GM21529 (cell line): ENCODE data around the gene PRRG2.

Experiments used
- ATAC-seq: cut with Tn5 transposase; IDR thresholded peaks from one replicate; pipeline ENCODE4 v1.9.1; 2021; ENCODE audit not compliant: unreplicated experiment

PRRG2 gene

DNA sequence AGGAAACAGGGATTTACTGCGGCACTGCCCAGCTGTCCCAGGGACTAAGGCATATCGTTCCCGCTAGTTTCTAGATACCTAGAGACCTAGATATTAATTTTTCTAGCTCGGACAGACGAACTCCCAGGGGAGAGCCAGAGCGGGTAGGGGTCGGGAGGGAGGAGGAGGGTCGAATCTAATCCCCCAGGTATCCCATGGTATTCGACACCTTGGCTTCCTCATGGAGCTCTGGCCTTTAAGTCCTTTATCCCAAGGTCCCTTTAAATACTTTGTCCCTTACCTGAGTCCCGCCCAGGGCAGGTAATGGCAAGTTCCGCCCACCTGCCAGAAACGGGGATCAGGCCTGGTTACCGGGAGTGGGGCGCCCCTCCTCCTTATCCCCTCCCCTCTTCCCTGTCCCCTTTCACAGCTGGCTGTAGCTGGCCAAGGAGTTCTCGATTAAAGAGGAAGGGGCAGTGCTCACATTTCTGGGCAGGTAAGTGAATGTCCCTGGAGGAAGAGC lies at the start of gene PRRG2:
Gene PRRG2 (plus strand): TSS at position 310 of the 502 bp plus-strand sequence. CDS start 1,904 bp downstream, outside the sequence.
- no peak for ATAC-seq

DNA sequence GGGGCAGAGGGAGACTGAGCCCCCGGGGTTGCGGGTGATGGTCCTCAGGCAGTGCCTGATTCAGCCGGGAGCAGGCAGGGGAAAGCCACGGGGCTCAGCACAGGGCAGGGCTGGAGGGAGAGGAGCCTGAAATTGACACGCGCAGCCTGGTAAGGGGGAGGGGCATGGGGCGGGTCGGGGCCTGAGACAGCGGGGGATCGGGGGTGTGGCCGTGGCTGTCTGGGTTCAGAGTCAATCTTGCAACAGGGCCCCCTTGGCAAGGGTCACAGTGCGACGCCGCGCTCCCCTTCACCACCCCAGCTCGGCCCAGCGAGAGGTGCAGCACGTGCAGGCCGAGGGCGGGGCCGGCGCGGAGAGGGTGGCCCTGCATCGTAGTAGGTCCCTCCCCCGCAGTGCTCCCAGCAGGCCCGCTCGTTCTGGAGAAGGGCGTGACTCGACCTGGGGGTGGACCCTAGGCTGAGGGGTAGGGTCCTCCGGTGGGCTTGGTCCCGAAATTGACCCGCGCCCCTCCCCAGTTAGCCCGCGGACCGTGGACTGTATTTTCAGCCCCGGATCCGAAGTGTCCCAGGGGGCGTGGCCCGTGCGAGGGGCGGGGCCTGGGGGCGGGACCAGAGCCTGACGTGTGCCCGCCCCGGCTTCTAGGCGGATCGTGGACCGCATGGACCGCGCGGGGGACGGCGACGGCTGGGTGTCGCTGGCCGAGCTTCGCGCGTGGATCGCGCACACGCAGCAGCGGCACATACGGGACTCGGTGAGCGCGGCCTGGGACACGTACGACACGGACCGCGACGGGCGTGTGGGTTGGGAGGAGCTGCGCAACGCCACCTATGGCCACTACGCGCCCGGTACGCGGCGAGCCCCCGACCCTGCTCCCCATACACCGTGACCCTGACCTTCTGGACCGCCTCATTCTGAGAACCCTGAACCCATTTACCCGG lies 47.3 kb upstream of the PRRG2 start:
- peak; percentile 78 for ATAC-seq

DNA sequence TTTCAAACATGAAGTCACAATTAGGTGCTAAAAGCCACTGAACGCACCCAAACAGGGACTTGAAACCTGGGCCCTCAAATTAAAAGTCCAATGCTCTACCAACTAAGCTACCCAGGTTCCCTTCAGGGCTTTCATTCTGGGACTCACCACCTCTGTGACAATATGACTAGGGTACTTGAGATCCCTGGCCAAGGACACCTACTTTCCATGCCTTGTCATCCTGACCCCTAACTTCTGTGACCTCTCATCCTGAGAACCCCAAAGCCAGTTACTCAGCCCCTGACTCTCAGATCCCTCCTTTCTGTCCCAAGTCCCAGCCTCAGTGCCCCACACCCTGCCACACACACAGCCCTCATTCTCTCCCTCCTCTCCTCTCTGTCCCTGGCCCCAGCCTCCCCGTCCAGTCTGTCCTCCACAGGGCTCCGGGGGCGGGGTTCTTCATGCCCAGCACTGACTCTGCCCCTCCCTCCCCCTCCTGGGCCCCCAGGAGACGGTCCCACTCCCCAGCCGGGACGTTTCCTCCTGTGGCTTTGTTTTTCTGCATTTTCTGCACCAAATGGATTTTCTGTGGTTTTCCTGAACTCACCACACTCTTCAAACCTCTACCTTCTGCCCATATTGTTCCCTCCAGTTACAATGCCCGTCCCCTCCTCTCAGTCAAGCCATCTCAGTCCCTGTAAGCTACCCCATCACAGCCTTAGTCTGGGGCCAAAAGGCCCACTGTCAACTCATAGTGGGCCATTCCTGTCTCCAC lies 46.3 kb upstream of the PRRG2 start:
- no peak for ATAC-seq

DNA sequence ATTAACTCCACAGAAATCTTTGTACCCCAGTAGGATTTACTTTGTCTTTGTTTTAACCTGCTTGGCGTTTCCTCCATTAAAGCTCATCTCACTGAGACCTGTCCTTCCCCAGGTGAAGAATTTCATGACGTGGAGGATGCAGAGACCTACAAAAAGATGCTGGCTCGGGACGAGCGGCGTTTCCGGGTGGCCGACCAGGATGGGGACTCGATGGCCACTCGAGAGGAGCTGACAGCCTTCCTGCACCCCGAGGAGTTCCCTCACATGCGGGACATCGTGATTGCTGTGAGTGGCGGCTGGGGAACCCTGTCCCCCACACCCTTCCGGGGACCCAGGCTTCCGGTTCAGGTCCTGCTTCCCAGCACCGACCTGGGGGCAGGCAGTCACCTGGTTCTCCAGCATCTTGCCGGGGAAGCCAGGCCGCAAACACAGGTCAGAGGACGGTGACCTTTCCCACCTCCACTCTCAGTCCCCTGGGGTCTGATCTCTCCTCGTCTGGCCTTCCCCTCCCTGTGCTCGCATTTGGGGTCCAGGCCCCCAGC lies 44.1 kb upstream of the PRRG2 start:
- no peak for ATAC-seq

DNA sequence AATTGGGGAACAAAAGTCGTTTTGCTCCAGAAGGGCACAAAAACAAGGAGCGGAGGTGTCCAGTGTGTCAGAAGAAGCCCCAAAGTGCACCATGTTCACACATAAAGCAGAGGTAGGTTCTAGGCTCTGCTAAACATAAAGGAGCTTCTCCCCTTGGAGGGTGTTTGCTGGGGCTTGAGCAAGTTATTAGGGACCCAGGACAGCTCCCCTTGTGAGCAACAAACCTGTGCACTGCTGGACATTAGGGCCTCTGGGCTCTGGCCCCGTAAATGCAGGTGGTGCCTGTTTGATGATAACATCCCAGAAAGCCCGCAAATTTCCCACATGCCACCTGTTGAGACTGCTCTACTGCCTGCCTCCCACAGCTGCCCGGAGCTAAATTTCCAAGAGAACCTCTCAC lies 42.5 kb upstream of the PRRG2 start:
- no peak for ATAC-seq

DNA sequence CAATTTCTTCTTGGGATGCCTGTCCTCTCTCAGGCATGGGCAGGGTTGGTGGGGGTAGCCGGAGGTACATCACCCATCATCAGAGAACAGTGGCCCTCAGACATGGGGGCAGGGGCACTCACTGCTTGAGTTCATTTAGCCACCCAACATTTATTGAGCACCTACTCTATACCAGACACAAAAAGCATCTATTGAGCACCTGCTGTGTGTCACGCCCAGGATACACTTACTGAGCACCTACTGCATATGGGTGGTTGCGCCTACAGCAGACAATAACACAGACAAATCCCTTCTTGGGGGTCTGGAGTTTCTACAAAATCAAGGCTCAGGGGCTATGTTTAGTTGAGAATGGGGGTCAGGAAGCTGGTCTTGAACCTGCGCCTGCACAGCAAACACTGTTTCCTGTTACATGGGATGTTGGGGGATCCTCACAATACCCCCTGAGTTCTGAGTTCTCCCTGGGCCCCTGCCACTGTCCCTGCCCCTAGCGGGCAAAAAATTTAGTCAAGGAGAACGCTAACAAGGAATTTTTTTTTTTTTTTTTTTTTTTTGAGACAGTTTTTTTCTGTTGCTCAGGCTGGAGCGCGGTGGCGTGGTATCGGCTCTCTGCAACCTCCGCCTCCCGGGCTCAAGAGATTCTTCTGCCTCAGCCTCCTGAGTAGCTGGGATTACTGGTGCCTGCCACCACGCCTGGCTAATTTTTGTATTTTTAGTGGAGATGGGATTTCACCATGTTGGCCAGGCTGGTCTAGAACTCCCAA lies 41.7 kb upstream of the PRRG2 start:
- ATAC-seq: no peak

DNA sequence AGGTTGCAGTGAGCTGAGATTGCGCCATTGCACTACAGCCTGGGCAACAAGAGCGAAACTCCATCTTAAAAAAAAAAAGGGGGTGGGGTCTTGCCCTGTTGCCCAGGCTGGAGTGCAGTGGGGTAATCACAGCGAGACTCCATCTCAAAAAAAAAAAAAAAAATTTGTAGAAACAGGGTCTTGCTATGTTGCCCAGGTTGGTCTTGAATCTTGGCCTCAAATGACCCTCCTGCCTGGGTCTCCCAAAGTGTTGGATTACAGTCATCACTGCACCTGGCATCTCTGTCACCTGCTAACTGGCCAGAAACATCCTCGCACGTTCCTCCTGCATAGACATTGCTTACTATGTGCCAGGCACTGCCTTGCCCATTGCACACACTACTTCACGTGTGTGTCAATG lies 39.2 kb upstream of the PRRG2 start:
- ATAC-seq: no peak

DNA sequence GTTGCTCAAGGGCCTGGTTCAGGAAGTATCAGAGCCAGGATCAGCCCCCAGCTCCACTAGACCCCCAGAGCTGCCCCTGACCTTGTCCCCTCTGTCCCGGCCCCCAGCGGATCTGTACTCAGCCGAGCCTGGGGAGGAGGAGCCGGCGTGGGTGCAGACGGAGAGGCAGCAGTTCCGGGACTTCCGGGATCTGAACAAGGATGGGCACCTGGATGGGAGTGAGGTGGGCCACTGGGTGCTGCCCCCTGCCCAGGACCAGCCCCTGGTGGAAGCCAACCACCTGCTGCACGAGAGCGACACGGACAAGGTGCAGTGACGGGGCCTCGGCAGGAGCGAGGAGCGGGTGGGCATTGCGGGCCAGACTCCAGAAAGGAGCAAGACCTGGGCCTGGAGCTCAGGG lies 38.7 kb upstream of the PRRG2 start:
- ATAC-seq: no peak

DNA sequence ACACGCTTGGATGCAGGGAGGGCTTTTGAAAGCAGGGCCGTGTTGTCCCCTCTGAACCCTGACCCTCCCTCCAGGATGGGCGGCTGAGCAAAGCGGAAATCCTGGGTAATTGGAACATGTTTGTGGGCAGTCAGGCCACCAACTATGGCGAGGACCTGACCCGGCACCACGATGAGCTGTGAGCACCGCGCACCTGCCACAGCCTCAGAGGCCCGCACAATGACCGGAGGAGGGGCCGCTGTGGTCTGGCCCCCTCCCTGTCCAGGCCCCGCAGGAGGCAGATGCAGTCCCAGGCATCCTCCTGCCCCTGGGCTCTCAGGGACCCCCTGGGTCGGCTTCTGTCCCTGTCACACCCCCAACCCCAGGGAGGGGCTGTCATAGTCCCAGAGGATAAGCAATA lies 38.1 kb upstream of the PRRG2 start:
- no peak for ATAC-seq

DNA sequence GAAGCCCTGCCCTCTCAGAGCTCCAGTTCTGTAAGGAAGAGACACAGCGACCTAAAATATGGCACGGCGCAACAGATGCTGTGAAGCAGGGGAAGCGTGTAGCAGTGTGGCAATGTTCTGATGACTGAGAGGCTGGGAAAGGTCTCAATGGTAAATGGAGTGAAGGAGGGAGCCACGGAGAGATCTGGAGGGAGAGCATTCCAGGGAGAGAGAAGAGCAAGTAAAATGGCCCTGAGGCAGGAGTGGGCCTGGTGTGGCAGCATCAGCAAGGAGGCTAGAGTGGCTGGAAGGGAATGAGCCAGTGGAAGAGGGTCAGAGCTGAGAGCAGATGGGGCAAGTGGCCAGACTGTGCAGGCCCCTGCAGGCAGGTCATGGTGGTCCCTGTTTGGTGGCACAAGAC lies 37.0 kb upstream of the PRRG2 start:
- ATAC-seq: no peak

DNA sequence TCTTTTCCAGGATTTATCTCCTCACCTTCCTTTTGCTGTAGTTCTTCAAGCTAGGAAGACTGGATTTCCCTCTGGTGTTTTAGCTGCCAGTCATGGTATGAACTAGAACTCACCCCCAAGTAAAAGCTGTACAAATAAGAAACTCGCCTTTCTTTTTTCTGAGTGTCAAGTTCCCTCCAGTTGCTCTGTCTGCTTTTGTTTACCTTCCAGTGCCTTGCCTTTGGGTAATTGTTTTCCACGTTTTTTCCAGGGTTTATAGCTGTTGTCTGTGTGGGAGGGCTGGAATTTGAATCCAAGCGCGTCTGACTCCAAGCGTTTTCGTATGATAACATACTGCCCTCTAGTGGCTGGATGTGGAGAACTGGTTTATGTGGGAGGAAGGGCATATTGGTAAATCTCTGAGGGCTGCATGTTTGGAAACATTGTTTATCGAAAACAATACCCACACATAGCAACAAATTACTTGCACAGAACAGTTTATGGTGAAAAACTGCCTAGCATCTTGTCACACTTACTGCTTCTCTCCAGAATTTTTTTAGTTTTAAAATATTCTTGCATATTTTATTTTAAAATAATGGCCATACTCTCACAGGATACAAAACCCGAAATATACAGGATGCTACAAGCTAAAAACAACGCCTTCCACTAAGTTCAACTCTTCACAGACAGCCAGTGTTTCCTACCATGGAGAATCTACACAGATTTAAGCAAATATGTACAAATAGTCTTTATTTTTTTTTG lies 34.1 kb upstream of the PRRG2 start:
- no peak for ATAC-seq

DNA sequence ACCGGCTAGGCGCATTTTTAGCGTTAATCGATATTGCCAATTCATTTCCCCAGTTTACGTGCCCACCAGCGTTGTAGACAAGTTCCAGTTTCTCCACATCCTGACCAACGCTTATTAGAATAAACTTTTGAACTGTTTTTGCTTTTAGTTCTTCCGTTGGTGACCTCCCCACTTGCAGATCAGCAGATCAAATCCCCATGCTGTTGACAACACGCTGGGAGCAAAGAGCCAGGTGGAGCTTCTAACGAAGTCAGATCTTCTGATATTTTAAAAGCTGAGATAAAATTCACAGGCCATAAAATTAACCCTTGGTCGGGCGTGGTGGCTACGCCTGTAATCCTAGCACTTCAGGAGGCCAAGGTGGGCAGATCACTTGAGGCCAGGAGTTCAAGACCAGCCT lies 32.1 kb upstream of the PRRG2 start:
- no peak for ATAC-seq

DNA sequence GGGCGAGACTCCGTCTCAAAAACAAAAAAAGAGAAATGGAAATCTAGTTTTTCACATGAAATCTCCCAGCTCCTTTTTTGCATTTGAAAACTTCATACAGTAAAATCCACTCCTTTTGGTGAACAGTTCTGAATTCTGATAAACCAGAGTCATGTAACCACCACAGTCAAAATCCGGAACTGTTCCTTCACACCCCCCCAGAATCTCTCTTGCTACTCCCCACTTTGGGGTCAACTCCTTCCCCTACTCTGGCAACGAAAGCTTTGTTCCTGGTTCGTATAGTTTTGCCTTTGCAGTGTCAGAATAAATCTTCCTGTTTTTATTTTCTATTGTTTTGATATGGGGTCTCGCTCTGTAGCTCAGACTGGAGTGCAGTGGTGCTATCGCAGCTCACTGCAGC lies 29.6 kb upstream of the PRRG2 start:
- no peak for ATAC-seq

DNA sequence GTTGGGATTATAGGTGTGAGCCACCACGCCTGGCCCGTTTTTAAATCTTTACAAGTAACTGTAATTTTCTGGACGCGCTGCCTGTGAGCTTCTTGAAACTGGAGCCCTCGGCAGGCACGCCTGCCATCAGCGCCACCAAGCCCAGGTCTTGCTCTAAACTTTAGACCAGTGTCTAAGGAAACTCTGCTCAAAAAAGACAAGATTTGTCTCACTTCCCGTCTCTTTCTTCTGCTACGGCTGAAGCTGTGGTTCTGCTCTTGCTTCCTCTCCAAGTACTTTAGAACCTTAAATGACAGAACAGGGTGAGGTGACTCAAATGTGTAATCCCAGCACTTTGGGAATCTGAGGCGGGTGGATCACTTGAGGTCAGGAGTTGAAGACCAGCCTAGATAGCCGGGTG lies 28.4 kb upstream of the PRRG2 start:
- ATAC-seq: no peak

DNA sequence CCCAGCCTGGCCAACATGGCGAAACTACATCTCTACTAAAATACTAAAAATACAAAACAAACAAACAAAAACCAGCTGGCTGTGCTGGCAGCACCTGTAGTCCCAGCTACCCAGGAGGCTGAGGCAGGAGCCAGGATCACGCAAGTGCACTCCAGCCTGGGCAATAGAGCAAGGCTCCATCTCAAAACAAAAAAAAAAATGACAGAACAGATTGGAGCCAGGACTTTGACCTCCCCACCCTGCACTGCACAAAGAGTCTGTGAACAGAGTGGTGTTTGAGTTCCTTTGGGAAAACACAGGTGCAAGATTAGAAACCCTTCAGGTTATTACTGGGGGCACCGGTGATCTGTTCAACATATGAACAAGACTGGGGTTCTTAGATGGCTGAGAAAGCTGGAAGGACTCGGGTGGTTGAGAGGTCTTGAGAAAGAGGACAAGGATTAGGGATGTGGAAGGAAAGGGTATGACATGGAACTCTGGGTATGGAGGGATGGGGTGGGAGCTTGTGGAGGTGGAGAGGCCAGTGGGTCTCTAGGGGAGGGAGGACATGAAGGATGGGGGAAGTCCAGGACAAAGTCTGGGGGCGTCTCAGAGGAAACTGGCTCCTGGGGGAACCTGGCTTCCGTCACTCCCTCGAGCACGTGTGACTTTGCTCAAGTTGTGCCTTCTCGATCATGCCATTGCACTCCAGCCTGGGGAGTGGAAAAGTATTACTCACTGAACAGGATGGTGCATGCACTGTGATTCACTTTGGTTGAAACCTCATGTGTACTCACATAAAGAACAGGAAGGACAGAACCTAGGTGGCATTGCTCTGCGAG lies 27.5 kb upstream of the PRRG2 start:
- ATAC-seq: no peak

DNA sequence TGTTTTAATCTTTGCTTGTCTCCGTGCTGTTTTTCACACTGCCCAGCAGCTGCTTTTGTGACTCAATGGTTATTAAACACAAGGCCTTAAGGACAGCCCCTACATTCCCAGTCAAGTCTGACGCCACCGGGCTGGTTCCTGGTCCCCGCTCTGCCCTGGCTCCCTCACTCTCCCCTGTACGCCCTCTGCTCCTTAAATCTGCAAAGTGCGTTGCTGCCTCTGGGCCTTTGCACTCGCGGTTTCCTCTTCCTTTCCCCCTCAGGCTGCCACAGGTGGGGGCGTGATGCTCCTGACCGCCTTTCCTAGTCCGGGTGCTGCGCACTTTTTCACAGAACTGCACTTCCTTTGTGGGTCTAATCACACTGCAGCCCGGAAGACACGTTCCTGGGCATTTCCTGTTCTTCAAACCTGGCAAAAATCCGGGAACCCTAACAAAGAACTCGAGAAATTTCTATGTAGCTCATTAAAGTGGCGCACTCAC lies 26.4 kb upstream of the PRRG2 start:
- no peak for ATAC-seq

DNA sequence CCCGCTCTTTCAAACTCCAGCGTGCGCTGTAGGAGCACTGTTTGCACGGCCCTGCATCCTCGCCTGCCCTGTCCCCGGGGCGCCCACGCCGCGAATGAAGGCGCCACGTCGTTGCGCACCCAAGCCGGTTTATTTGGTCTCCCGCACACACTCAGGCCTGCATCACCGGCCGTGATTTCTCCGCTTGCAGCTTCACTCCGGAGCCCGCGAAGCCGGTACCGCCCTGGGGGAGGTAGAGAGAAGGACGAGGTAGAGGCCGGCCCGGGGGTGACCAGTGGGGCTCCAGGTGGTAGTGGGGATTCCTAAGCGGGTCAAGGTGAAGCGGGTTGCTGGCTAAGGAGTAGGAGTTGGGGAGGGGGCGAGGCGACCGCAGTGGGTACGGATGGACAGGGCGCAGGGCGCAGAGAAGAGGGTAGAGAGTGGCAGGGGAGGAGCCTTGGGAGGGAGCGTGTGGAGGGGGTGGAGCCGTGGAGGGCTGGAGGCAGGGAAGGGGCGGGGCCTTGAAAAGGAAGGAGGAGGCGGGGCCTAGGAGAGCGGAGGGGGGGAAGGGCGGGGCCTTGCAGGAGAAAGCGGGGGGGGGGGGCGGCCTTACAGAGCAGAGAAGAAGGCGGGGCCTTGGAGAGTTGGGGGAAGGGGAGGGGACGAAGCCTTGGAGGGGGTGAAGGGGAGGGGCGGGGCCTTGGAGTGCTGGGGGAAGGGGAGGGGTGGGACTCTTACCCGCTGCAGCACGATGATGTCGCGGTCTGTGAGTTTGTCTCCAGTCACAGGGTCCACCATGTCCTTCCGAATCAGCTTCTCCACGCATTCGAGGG lies 25.3 kb upstream of the PRRG2 start:
- ATAC-seq: no peak
